ENCODE data around the gene TEX19. TPM values are rescaled to one million over a fixed set of nuclear protein-coding genes. Genes with fewer than 3 reads are reported as not detected.

The TEX19 gene
- total and polyA plus RNA-seq, 10 of the 15 experiments (the other 5 are each of a cell fraction or from before 2014, with no cell fraction given) = 0.03 to 0.32 (median 0.13) TPM; not detected in 3

DNA sequence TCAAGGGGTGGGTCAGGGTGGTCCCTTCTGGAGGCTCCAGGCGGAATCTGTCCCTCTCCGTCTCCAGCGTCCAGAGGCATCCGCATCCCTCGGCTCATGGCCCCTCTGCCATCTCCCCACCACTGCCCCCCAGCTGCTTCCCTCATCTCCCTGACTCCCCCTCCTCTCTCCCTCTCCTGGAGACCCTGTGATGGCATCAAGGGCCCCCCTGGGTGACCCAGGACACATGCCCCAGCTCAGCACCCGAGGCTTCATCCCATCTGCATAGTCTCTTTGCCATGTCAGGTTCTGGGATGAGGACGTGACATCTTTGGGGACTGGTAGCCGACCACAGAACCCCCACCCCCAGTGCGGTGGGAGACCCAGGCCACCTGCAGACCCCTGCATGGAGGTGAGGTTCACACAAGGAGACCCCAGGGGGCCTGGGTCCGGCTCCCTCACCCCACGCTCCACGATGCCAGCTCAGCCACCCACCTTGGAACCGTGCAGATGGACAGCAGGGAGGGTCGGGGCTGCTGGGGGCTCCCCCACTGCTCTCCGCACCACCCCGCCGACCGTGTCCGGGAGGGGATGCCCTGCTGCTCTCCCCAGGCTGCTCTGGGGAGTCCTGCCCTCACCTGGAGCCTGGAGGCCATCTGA is 29.2 kb upstream of the TEX19 start:
- Histone ChIP-seq H3K36me3 (ENCODE audit: control insufficient read depth in 2 of 2, insufficient read depth in 2 of 2, low read length in 1 of 2) (no peaks in the 10 kb centered on the region), H4K20me1 (ENCODE audit: control insufficient read depth, insufficient read depth) (no peaks in the 10 kb centered on the region), H3K79me2 (ENCODE audit: control insufficient read depth, insufficient read depth, low read length) (no peaks in the 10 kb centered on the region), H3K4me2 (ENCODE audit: control insufficient read depth, insufficient read depth) (no peak overlapping the region), H3K27me3 (replicated peaks in 1 of 2; ENCODE audit: control insufficient read depth in 2 of 2, insufficient read depth in 2 of 2, low read length in 1 of 2) (peaks cover 6 to 12% of the 10 kb centered on the region in 2 experiments; a peak in 3 of 4 replicates), H3K9ac (ENCODE audit: control insufficient read depth, insufficient read depth, low read length) (no peak overlapping the region), H3K9me3 (replicated peaks; ENCODE audit: control insufficient read depth, insufficient read depth, low read length) (no peaks in the 10 kb centered on the region), H3K27ac (ENCODE audit: control insufficient read depth, insufficient read depth) (no peak overlapping the region), H2AFZ (ENCODE audit: control insufficient read depth, low read depth, low read length) (no peak overlapping the region), H3K4me1 (ENCODE audit: control insufficient read depth, insufficient read depth, low read length) (peaks cover 7% of the 10 kb centered on the region), H3K4me3 (no peak overlapping the region)
- DNase-seq (ENCODE audit: low read depth, low spot score) (no peak), FAIRE-seq (no peak), ATAC-seq (no peak)
- POLR2A ChIA-PET = no interaction called here
- CTCF ChIA-PET = interaction anchor here (1.2 to 1.4 kb wide), 2 partner anchors 20 to 30 kb away, joined by 3 to 4 read pairs; no protein-coding TSS in a partner anchor
- SMC1A ChIA-PET (ENCODE audit: uncharacterized antibody, unreplicated experiment) = no interaction called here
- 35% methylated on average over 14 of the region's 19 CpGs for WGBS (ENCODE audit: insufficient coverage, insufficient replicate concordance, low lambda C conversion rate, missing lambda C conversion rate)
- in situ Hi-C loops (cut with MboI) = no loop called here
- BruUV-seq (replicated peaks) = no TSS peak
- RAD21 ChIA-PET (ENCODE audit: unreplicated experiment) = no interaction called here
- intact Hi-C loops (cut with micrococcal nuclease; ENCODE audit: unreplicated experiment) = no loop called here
- TF ChIP-seq, protein P1, sequence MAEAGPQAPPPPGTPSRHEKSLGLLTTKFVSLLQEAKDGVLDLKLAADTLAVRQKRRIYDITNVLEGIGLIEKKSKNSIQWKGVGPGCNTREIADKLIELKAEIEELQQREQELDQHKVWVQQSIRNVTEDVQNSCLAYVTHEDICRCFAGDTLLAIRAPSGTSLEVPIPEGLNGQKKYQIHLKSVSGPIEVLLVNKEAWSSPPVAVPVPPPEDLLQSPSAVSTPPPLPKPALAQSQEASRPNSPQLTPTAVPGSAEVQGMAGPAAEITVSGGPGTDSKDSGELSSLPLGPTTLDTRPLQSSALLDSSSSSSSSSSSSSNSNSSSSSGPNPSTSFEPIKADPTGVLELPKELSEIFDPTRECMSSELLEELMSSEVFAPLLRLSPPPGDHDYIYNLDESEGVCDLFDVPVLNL (IDR thresholded peaks at IDR 0.05; ENCODE audit: low read depth, low read length) = no peak
- TF ChIP-seq ZNF274 (IDR thresholded peaks at IDR 0.05; ENCODE audit: insufficient read depth, insufficient read length) (no peak), EED (IDR thresholded peaks at IDR 0.05; ENCODE audit: low read depth) (no peak), KLF5 (IDR thresholded peaks at IDR 0.05; ENCODE audit: partially characterized antibody) (no peak), SIX5 (IDR thresholded peaks at IDR 0.05; ENCODE audit: low read depth, low read length, severe bottlenecking) (no peak), CEBPB (IDR thresholded peaks at IDR 0.05; ENCODE audit: borderline replicate concordance in 1 of 2, low read depth in 2 of 2, low read length in 2 of 2) (no peak), FOS (IDR thresholded peaks at IDR 0.05; ENCODE audit: borderline replicate concordance, extremely low read depth, insufficient read length) (no peak), CHD1 (IDR thresholded peaks at IDR 0.05; ENCODE audit: low read depth, low read length) (no peak), CREM (IDR thresholded peaks at IDR 0.05; ENCODE audit: low read depth) (no peak), TCF7 (IDR thresholded peaks at IDR 0.05; ENCODE audit: borderline replicate concordance) (no peak), SP1 (IDR thresholded peaks at IDR 0.05; ENCODE audit: low read depth, low read length) (no peak), NFIC (IDR thresholded peaks at IDR 0.05; ENCODE audit: low read depth, low read length) (no peak), RAD21 (IDR thresholded peaks at IDR 0.05; ENCODE audit: insufficient read depth, low read depth, low read length) (no peak), E2F8 (IDR thresholded peaks at IDR 0.05; ENCODE audit: low read depth, partially characterized antibody) (no peak)
- TF ChIP-seq, protein P2, sequence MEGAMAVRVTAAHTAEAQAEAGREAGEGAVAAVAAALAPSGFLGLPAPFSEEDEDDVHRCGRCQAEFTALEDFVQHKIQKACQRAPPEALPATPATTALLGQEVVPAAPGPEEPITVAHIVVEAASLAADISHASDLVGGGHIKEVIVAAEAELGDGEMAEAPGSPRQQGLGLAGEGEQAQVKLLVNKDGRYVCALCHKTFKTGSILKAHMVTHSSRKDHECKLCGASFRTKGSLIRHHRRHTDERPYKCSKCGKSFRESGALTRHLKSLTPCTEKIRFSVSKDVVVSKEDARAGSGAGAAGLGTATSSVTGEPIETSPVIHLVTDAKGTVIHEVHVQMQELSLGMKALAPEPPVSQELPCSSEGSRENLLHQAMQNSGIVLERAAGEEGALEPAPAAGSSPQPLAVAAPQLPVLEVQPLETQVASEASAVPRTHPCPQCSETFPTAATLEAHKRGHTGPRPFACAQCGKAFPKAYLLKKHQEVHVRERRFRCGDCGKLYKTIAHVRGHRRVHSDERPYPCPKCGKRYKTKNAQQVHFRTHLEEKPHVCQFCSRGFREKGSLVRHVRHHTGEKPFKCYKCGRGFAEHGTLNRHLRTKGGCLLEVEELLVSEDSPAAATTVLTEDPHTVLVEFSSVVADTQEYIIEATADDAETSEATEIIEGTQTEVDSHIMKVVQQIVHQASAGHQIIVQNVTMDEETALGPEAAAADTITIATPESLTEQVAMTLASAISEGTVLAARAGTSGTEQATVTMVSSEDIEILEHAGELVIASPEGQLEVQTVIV (IDR thresholded peaks at IDR 0.05; ENCODE audit: borderline replicate concordance, partially characterized antibody) = no peak
- TF ChIP-seq, protein P3, sequence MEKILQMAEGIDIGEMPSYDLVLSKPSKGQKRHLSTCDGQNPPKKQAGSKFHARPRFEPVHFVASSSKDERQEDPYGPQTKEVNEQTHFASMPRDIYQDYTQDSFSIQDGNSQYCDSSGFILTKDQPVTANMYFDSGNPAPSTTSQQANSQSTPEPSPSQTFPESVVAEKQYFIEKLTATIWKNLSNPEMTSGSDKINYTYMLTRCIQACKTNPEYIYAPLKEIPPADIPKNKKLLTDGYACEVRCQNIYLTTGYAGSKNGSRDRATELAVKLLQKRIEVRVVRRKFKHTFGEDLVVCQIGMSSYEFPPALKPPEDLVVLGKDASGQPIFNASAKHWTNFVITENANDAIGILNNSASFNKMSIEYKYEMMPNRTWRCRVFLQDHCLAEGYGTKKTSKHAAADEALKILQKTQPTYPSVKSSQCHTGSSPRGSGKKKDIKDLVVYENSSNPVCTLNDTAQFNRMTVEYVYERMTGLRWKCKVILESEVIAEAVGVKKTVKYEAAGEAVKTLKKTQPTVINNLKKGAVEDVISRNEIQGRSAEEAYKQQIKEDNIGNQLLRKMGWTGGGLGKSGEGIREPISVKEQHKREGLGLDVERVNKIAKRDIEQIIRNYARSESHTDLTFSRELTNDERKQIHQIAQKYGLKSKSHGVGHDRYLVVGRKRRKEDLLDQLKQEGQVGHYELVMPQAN (conservative IDR thresholded peaks at IDR 0.05) = no peak
